ENCODE results near the gene CDH4. TPM values are rescaled to one million over a fixed set of nuclear protein-coding genes. Genes with fewer than 3 reads are reported as not detected.
"Not testable (repeated sequence)": the region's sequence is repeated elsewhere in the genome, so short reads cannot be mapped to it uniquely, and the experiment has no call there.

Gene CDH4
- total RNA-seq, 2 donors from 2014 or later: not detected

DNA sequence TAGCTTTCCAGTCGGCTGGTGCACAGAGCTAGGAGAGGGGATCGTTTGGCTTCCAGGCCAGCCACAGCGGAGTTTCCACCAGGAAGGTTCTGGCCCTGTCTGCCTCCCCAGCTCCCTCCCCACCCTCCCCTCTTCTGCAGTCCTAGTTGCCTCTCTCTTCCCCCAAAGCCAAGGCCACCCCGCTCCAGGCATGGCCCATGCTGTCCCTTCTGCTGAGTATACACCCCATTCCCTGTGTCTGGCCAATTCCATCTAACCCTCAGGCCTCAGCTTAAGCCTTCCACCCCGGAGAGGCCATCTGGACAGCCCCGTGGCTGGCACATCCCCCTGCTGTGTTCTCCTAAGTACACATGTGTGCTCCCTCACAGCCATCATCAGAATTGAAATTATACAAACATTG is 167.4 kb downstream of the CDH4 start:
- Mint-ChIP-seq H3K4me3 (no peak overlapping the region), H3K27me3 (no peaks in the 10 kb centered on the region), H3K36me3 (no peaks in the 10 kb centered on the region), H3K4me1 (ENCODE audit: low read depth in 2 of 2) (no peaks in the 10 kb centered on the region), H3K27ac (no peak overlapping the region), H3K9me3 (no peaks in the 10 kb centered on the region)
- ATAC-seq (no peak), DNase-seq (ENCODE audit: low spot score) (no peak)

- no peaks in the 10 kb centered on the region for H3K4me1 Mint-ChIP-seq (ENCODE audit: low read depth in 2 of 2)
- no peaks in the 10 kb centered on the region for H3K9me3 Mint-ChIP-seq
- ATAC-seq (no peak), DNase-seq (ENCODE audit: low spot score) (no peak)
- no peaks in the 10 kb centered on the region for H3K36me3 Mint-ChIP-seq
- H3K27me3 Mint-ChIP-seq: no peaks in the 10 kb centered on the region
- no peak overlapping the region for H3K4me3 Mint-ChIP-seq
- no peak overlapping the region for H3K27ac Mint-ChIP-seq
Measured at GRCh38 chr20:61420056-61420455, 168.0 kb downstream of the CDH4 start.

GRCh38 chr20:61420781-61421180 is 168.7 kb downstream of the CDH4 start:
- no peak for DNase-seq (ENCODE audit: low spot score)
- no peaks in the 10 kb centered on the region for H3K27me3 Mint-ChIP-seq
- H3K27ac Mint-ChIP-seq: no peak overlapping the region
- H3K36me3 Mint-ChIP-seq: no peaks in the 10 kb centered on the region
- no peaks in the 10 kb centered on the region for H3K4me1 Mint-ChIP-seq (ENCODE audit: low read depth in 2 of 2)
- no peak overlapping the region for H3K4me3 Mint-ChIP-seq
- H3K9me3 Mint-ChIP-seq: no peaks in the 10 kb centered on the region
- no peak for ATAC-seq

DNA sequence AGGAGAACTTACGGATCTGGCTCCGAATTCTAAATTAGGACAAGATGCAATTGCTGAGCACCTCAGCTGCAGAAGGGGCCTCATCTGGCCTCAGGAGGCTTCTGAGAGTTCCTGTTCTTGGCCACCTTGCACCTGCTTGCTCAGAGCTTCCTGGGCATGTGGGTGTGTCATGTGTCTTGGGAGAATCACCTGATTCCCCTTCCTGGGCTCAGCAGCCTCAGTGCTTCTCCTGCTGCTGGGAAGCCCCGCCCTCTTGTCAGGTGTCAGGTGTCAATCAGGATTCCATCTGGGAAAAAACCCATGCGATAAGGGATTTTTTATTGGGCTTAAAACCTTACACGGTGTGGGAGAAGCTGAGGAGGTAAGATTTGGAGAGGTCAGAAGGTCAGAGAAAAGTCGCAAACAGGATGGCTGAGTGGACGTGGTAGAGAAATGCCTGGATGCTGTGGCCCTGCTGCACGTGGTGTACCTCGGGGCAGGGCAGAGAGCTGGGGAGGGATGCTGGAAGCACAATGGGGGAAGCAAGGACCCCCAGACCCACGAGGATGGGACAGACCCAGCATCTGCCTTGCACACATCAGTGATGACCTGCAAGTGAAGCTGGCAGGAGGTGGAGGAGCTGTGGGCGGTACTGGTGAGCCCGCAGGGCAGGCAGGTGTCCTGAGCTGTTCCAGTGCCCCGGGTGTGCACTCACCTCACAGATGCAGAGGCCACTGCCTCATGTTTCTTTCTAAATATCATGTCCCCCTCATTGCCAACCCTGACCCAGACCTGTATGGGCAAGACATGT is 170.8 kb downstream of the CDH4 start:
- Mint-ChIP-seq H3K9me3 (no peaks in the 10 kb centered on the region), H3K27ac (no peak overlapping the region), H3K36me3 (no peaks in the 10 kb centered on the region), H3K27me3 (no peaks in the 10 kb centered on the region), H3K4me1 (ENCODE audit: low read depth in 2 of 2) (no peaks in the 10 kb centered on the region), H3K4me3 (no peak overlapping the region)
- ATAC-seq (no peak), DNase-seq (ENCODE audit: low spot score) (no peak)

DNA sequence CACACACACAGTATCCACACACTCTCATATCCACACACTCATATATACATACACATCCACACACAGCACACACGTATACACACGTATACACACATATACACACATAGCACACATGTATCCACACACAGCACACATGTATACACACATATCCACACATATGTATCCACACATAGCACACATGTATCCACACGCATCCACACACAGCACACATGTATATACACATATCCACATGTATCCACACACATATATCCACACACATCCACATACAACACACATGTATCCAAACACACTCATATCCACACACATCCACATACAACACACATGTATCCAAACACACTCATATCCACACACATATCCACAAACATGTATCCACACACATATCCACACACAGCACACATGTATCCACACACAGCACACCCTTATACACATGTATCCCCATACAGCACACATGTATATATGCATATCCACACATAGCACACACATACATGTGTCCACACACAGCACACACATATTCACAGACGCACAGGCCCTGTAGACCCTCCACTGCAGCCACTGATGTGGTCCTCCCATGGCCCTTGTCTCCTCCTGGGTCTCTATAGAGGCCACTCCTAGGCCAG is 172.1 kb downstream of the CDH4 start:
- DNase-seq (ENCODE audit: low spot score) (no peak), ATAC-seq (no peak)
- Mint-ChIP-seq H3K36me3 (no peaks in the 10 kb centered on the region), H3K4me3 (no peak overlapping the region), H3K9me3 (no peaks in the 10 kb centered on the region), H3K27ac (no peak overlapping the region), H3K27me3 (no peaks in the 10 kb centered on the region), H3K4me1 (ENCODE audit: low read depth in 2 of 2) (no peaks in the 10 kb centered on the region)

DNA sequence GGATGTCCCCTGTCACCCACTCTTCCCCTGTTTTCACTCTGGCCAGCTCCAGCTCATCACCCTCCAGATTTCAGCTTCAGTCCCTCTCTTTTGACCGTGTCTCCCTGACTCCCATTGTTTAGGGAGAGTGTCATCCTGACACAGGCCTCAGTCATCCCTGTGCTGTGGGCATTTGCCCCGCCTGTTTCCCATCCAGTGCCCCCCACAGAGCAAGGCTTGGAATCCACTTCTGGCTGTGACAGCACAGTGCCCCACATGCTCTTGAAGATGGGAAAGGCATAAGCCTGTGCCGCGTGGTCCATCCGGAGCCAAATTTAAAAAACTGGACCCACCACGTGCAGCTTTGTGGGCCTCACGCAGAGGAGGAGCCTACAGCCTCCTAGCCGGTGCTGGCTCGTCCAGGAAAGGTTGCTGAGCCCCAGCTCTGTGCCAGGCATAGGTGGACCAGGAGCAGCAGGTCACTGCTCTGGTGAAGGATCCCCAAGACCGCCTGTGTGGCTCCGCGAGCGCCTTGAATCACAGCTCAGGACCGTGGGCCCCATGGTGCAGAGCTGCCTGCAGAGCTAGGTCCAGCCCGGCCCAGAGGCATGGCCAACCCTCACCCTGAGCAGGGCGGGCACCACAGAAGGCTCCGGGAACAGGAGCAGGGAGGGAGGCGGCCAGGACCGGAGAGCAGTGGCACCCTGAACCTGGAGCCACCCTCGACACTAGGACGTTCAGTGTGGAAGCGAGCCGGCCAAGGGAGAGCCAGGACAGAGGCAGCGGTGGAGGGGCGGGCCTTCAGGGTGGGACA is 172.8 kb downstream of the CDH4 start:
- DNase-seq (ENCODE audit: low spot score) (no peak), ATAC-seq (no peak)
- H3K27ac Mint-ChIP-seq: no peak overlapping the region
- no peak overlapping the region for H3K4me3 Mint-ChIP-seq
- H3K9me3 Mint-ChIP-seq: no peaks in the 10 kb centered on the region
- no peaks in the 10 kb centered on the region for H3K36me3 Mint-ChIP-seq
- no peaks in the 10 kb centered on the region for H3K4me1 Mint-ChIP-seq (ENCODE audit: low read depth in 2 of 2)
- H3K27me3 Mint-ChIP-seq: no peaks in the 10 kb centered on the region

- not testable (repeated sequence) for H3K36me3 Mint-ChIP-seq; H3K9me3 Mint-ChIP-seq; H3K27ac Mint-ChIP-seq; H3K4me3 Mint-ChIP-seq; DNase-seq (ENCODE audit: low spot score); H3K4me1 Mint-ChIP-seq (ENCODE audit: low read depth in 2 of 2); H3K27me3 Mint-ChIP-seq; ATAC-seq
Measured at GRCh38 chr20:61425541-61425991, 173.5 kb downstream of the CDH4 start.

GRCh38 chr20:61426352-61426751 is 174.3 kb downstream of the CDH4 start:
- no peak overlapping the region for H3K27ac Mint-ChIP-seq
- no peak overlapping the region for H3K4me3 Mint-ChIP-seq
- peaks cover 3 to 6% of the 10 kb centered on the region in 2 donors for H3K27me3 Mint-ChIP-seq
- H3K36me3 Mint-ChIP-seq: no peaks in the 10 kb centered on the region
- DNase-seq (ENCODE audit: low spot score) (no peak), ATAC-seq (no peak)
- H3K9me3 Mint-ChIP-seq: no peaks in the 10 kb centered on the region
- no peaks in the 10 kb centered on the region for H3K4me1 Mint-ChIP-seq (ENCODE audit: low read depth in 2 of 2)

DNA sequence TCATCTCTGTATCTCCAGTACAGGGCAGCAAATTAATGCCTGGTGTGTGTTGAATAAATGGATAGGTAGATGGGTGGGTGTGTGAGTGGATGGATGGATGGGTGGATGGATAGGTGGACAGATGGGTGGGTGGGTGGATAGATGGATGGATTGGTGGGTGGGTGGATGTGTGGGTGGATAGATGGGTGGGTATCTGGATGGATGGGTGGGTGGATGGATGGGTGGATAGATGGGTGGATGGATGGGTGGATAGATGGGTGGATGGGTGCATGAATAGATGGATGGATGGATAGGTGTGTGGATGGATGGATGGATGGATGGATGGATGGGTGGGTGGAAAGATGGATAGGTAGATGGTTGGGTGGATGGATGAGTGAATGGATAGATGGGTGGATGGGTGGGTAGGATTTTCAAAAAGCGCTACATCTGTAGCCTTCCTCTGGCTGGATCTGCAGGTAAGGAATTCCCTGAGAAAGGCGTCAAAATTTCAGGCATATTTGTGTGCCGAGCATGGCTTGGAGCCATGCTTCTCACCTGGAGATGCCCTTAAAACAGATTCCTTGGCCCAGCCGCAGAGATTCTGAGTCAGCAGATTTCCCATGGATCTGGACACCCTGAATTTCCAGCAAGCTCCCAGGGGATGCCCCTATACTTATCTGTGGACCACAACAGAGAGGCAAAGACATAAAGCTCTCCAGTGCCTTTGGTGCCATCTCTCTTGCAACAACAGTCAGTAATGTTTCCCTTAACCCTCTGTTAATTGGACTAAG is 177.6 kb downstream of the CDH4 start:
- H3K9me3 Mint-ChIP-seq: no peaks in the 10 kb centered on the region
- H3K4me1 Mint-ChIP-seq (ENCODE audit: low read depth in 2 of 2): no peaks in the 10 kb centered on the region
- no peak overlapping the region for H3K27ac Mint-ChIP-seq
- H3K36me3 Mint-ChIP-seq: no peaks in the 10 kb centered on the region
- H3K27me3 Mint-ChIP-seq: peaks cover 3 to 10% of the 10 kb centered on the region in 2 donors
- ATAC-seq (no peak), DNase-seq (ENCODE audit: low spot score) (no peak)
- H3K4me3 Mint-ChIP-seq: no peak overlapping the region

- H3K4me1 Mint-ChIP-seq (ENCODE audit: low read depth in 2 of 2): no peaks in the 10 kb centered on the region
- no peaks in the 10 kb centered on the region for H3K36me3 Mint-ChIP-seq
- no peak for ATAC-seq
- peaks cover 3 to 10% of the 10 kb centered on the region in 2 donors for H3K27me3 Mint-ChIP-seq
- DNase-seq (ENCODE audit: low spot score): no peak
- no peaks in the 10 kb centered on the region for H3K9me3 Mint-ChIP-seq
- no peak overlapping the region for H3K27ac Mint-ChIP-seq
- H3K4me3 Mint-ChIP-seq: no peak overlapping the region
Measured at GRCh38 chr20:61430228-61430624, 178.2 kb downstream of the CDH4 start.

DNA sequence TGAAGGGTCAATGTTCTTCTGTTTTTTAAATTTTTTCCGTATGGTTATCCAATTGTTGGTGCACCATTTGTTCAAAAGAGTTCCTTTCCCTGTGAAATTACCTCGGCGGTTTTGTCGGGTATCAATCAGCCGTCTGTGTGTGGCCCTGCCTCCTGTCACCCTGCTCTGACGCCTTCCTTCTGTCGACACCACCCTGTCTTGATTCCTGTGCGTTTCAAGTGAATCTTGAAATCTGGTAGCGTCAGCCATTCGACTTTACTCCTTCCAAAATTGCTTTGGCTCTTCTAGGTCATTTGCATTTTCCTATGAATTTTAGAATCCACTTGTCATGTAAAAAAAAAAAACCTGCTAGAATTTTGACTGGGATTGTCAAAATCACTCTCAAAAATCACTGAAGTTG is 181.1 kb downstream of the CDH4 start:
- no peaks in the 10 kb centered on the region for H3K36me3 Mint-ChIP-seq
- H3K4me1 Mint-ChIP-seq (ENCODE audit: low read depth in 2 of 2): no peaks in the 10 kb centered on the region

DNA sequence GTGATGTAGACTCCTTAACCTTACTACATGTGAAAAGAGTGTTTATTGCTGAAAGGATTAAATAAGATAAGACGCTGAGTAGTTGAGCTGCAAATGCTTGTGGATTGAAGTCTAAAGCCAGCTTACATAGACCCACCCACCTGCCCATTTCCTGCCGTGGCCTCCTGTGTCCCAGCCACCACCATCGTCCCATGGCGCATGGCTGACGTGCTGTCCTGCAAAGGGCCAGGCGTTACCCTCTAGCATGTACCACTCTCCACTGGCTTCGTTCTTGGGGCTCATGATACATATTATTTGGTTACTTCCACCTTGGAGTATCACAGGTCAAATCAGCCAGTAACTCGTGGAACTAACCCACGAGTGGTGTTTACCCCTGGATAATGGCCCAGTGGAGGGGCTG is 181.8 kb downstream of the CDH4 start:
- DNase-seq (ENCODE audit: low spot score): no peak
- Mint-ChIP-seq H3K9me3 (no peaks in the 10 kb centered on the region), H3K27me3 (peaks cover 10% of the 10 kb centered on the region in 2 donors), H3K36me3 (no peaks in the 10 kb centered on the region), H3K4me3 (no peak overlapping the region), H3K27ac (no peak overlapping the region), H3K4me1 (ENCODE audit: low read depth in 2 of 2) (no peaks in the 10 kb centered on the region)
- no peak for ATAC-seq

More for the DNA sequence above, 181.1 kb downstream of the CDH4 start:
- Mint-ChIP-seq H3K9me3 (no peaks in the 10 kb centered on the region), H3K27ac (no peak overlapping the region), H3K4me3 (no peak overlapping the region), H3K27me3 (peaks cover 10% of the 10 kb centered on the region in 2 donors)
- ATAC-seq (no peak), DNase-seq (ENCODE audit: low spot score) (no peak)

- no peak for DNase-seq (ENCODE audit: low spot score)
- H3K27me3 Mint-ChIP-seq: peaks cover 10% of the 10 kb centered on the region in 2 donors
- no peaks in the 10 kb centered on the region for H3K36me3 Mint-ChIP-seq
- ATAC-seq: no peak
- H3K4me3 Mint-ChIP-seq: no peak overlapping the region
- no peaks in the 10 kb centered on the region for H3K9me3 Mint-ChIP-seq
- H3K4me1 Mint-ChIP-seq (ENCODE audit: low read depth in 2 of 2): no peaks in the 10 kb centered on the region
- H3K27ac Mint-ChIP-seq: no peak overlapping the region
Measured at GRCh38 chr20:61434341-61434781, 182.3 kb downstream of the CDH4 start.

All from natural killer cell treated with Interleukin-12 subunit alpha and Interleukin-12 subunit beta and Interleukin-15 and Interleukin-18, amount 100 ng/mL, for 72 hours (primary cell).